Stomach smooth muscle (tissue), 2 donors: ENCODE data around the gene LRRC28.
A peak's percentile ranks its signal among the peaks of the same experiment; 100 is the strongest.

Source experiments
- H3K27ac ChIP-seq: one replicate; pipeline ENCODE4 v1.7.0; 2013; ENCODE audit warnings: mild to moderate bottlenecking, low read length, inconsistent platforms
- H3K27me3 ChIP-seq, 2 donors: one replicate each; pipeline ENCODE4 v1.7.0; 2013; ENCODE audit warnings: low read length in 2 of 2; ENCODE audit not compliant: insufficient read depth in 2 of 2, control insufficient read depth in 1 of 2
- H3K36me3 ChIP-seq, 2 donors: one replicate each; pipeline ENCODE4 v1.7.0; 2013; ENCODE audit warnings: low read length in 2 of 2; ENCODE audit not compliant: control insufficient read depth in 2 of 2, insufficient read depth in 2 of 2
- H3K4me1 ChIP-seq: one replicate; pipeline ENCODE4 v1.7.0; 2013; ENCODE audit warnings: low read length; ENCODE audit not compliant: control insufficient read depth, insufficient read depth
- H3K4me3 ChIP-seq, 2 donors: one replicate each; pipeline ENCODE4 v1.7.0; 2013; ENCODE audit warnings: low read length in 2 of 2
- H3K9ac ChIP-seq, 2 donors: one replicate each; pipeline ENCODE4 v1.7.0; 2013; ENCODE audit warnings: low read length in 2 of 2, mild to moderate bottlenecking in 1 of 2
- H3K9me3 ChIP-seq, 2 donors: one replicate each; pipeline ENCODE4 v1.7.0; 2013; ENCODE audit warnings: low read length in 2 of 2; ENCODE audit not compliant: control insufficient read depth in 2 of 2
- donor health status: healthy.
- donor health status: Pancreatic carcinoma.

LRRC28 gene

GRCh38 chr15:99435877-99436541 lies 184.7 kb downstream of the LRRC28 start:
- no peaks in the 10 kb centered on the region for H3K27me3 ChIP-seq
- H3K4me3 ChIP-seq, result no peak overlapping the region
- no peak overlapping the region for H3K27ac ChIP-seq
- H3K36me3 ChIP-seq, result no peaks in the 10 kb centered on the region
- H3K4me1 ChIP-seq, result peaks cover 32% of the 10 kb centered on the region
- no peaks in the 10 kb centered on the region for H3K9me3 ChIP-seq
- no peak overlapping the region for H3K9ac ChIP-seq

- Histone ChIP-seq H3K4me3 (no peak overlapping the region), H3K9me3 (no peaks in the 10 kb centered on the region), H3K4me1 (peaks cover 39% of the 10 kb centered on the region), H3K27ac (no peak overlapping the region), H3K9ac (no peak overlapping the region), H3K27me3 (no peaks in the 10 kb centered on the region), H3K36me3 (no peaks in the 10 kb centered on the region)
Measured at GRCh38 chr15:99436542-99437314, 185.4 kb downstream of the LRRC28 start.

GRCh38 chr15:99437315-99438223 lies 186.3 kb downstream of the LRRC28 start:
- Histone ChIP-seq H3K4me1 (peaks cover 48% of the 10 kb centered on the region), H3K36me3 (no peaks in the 10 kb centered on the region), H3K27ac (peak overlapping the region; percentile 46), H3K27me3 (no peaks in the 10 kb centered on the region), H3K4me3 (no peak overlapping the region), H3K9ac (no peak overlapping the region), H3K9me3 (no peaks in the 10 kb centered on the region)

- Histone ChIP-seq H3K4me1 (peaks cover 52% of the 10 kb centered on the region), H3K9ac (peak overlapping the region in 1 of 2 donors; percentile 46), H3K27ac (peak overlapping the region; percentile 46), H3K4me3 (no peak overlapping the region), H3K36me3 (no peaks in the 10 kb centered on the region), H3K9me3 (no peaks in the 10 kb centered on the region), H3K27me3 (no peaks in the 10 kb centered on the region)
Measured at GRCh38 chr15:99438224-99438585, 186.9 kb downstream of the LRRC28 start.

GRCh38 chr15:99438691-99439523 lies 187.6 kb downstream of the LRRC28 start:
- H3K9ac ChIP-seq, result peak overlapping the region; percentile 6 to 46
- no peaks in the 10 kb centered on the region for H3K36me3 ChIP-seq
- H3K27me3 ChIP-seq, result no peaks in the 10 kb centered on the region
- peak overlapping the region; percentile 46 for H3K27ac ChIP-seq
- H3K9me3 ChIP-seq, result no peaks in the 10 kb centered on the region
- H3K4me3 ChIP-seq, result peak overlapping the region in 1 of 2 donors; percentile 54
- H3K4me1 ChIP-seq, result peaks cover 56% of the 10 kb centered on the region

GRCh38 chr15:99439524-99439835 lies 188.2 kb downstream of the LRRC28 start:
- no peak overlapping the region for H3K9ac ChIP-seq
- H3K4me3 ChIP-seq, result no peak overlapping the region
- H3K4me1 ChIP-seq, result peaks cover 61% of the 10 kb centered on the region
- no peaks in the 10 kb centered on the region for H3K9me3 ChIP-seq
- H3K27ac ChIP-seq, result no peak overlapping the region
- no peaks in the 10 kb centered on the region for H3K36me3 ChIP-seq
- no peaks in the 10 kb centered on the region for H3K27me3 ChIP-seq

GRCh38 chr15:99440029-99440428 lies 188.7 kb downstream of the LRRC28 start:
- Histone ChIP-seq H3K27me3 (no peaks in the 10 kb centered on the region), H3K4me3 (no peak overlapping the region), H3K27ac (no peak overlapping the region), H3K4me1 (peaks cover 62% of the 10 kb centered on the region), H3K9ac (no peak overlapping the region), H3K36me3 (no peaks in the 10 kb centered on the region), H3K9me3 (no peaks in the 10 kb centered on the region)
